Lung (tissue), 12 donors: Measurements from ENCODE around the gene ZNF511. TPM values are rescaled to one million over a fixed set of nuclear protein-coding genes. Genes with fewer than 3 reads are reported as not detected.

Experiments used
- ATAC-seq: fragments of 200-7000 bp; cut with Tn5 transposase; one replicate; pipeline ENCODE4 v1.9.1; 2020; ENCODE audit warnings: moderate number of reproducible peaks; ENCODE audit not compliant: insufficient read depth, low FRiP score
- DNase-seq, 3 donors: peaks; one replicate each; pipeline ENCODE4 v3.0.0-alpha.2; 2013 to 2017
- H3K27ac ChIP-seq, 2 donors: one replicate each; pipeline ENCODE4 v1.5.1; 2013; ENCODE audit warnings: mild to moderate bottlenecking in 2 of 2, moderate library complexity in 2 of 2, control low read depth in 1 of 2, inconsistent platforms in 1 of 2, low read depth in 1 of 2, low read length in 1 of 2
- H3K27me3 ChIP-seq, 3 donors: one replicate each; pipeline ENCODE4 v1.5.1; 2013; ENCODE audit warnings: low read length in 2 of 3; ENCODE audit not compliant: control insufficient read depth in 3 of 3, insufficient read depth in 3 of 3
- H3K36me3 ChIP-seq, 4 donors: one replicate each; pipeline ENCODE4 v1.5.1; 2013; ENCODE audit warnings: low read length in 4 of 4, mild to moderate bottlenecking in 1 of 4, moderate library complexity in 1 of 4; ENCODE audit not compliant: control insufficient read depth in 4 of 4, insufficient read depth in 4 of 4
- H3K4me1 ChIP-seq, 5 donors: one replicate each; pipeline ENCODE4 v1.5.1; 2013; ENCODE audit warnings: low read length in 5 of 5, mild to moderate bottlenecking in 2 of 5, moderate library complexity in 1 of 5; ENCODE audit not compliant: control insufficient read depth in 5 of 5, insufficient read depth in 5 of 5
- H3K4me3 ChIP-seq: one replicate; pipeline ENCODE4 v1.5.1; 2013; ENCODE audit warnings: mild to moderate bottlenecking, control low read depth, moderate library complexity
- H3K9ac ChIP-seq, 2 donors: one replicate each; pipeline ENCODE4 v1.5.1; 2013; ENCODE audit warnings: low read length in 2 of 2, control low read depth in 1 of 2; ENCODE audit not compliant: insufficient read depth in 1 of 2
- H3K9me3 ChIP-seq, 4 donors: one replicate each; pipeline ENCODE4 v1.5.1; 2013; ENCODE audit warnings: low read length in 3 of 4, mild to moderate bottlenecking in 1 of 4, moderate library complexity in 1 of 4; ENCODE audit not compliant: control insufficient read depth in 4 of 4, insufficient read depth in 3 of 4
- CTCF ChIP-seq: IDR thresholded peaks from 2 replicates; pipeline ENCODE4 v1.5.1; 2012; ENCODE audit warnings: mild to moderate bottlenecking; ENCODE audit errors: control extremely low read depth, extremely low read depth
- WGBS, 2 donors: extraction: QIAGEN DNeasy Blood & Tissue Kit; methylation state at CpG; one replicate each; pipeline ENCODE4 v1.1.7; 2013; 5-methylcytosine and 5-hydroxymethylcytosine counted together
- polyA plus RNA-seq, 2 donors: library from polyadenylated mRNA; stranded (reverse); fragments of 200-250 nt; gene quantifications; one replicate each; pipeline ENCODE4 v1.2.1, GENCODE V29; 2013
- total RNA-seq, 2 donors: library from RNA; depleted of rRNA in 1 of 2; stranded (reverse); fragments of >200 nt in 1 of 2; gene quantifications; one replicate each; pipeline ENCODE4 v1.2.1, GENCODE V29; 2014 to 2021
- donor health status: control.
- donor health status: control.
- donor health status: Bipolar disorder and iron deficiency.
- donor health status: healthy.
- donor health status: DM: yes; HTN: yes; CAD: no.

Gene ZNF511
- total and polyA plus RNA-seq, 4 donors, result 18.6 to 79.9 (median 43.6) TPM

DNA sequence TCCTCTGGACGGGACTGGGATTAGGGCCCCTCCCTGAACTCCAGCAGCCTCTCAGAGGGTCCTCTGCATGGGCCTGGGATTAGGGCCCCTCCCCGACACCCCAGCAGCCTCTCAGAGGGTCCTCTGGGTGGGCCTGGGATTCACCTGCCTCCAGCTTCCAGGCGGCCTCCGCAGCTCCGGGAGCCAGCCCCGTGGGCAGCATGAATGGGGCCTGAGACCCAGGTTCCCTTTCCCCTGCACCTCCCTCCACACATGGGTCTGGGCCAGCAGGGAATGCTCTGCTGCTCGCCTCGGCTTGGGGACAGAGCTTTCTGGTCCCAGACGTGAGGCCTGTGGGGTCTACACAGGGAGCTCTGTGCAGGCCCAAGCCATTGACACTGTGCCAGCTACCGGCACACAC is 5.5 kb upstream of the ZNF511 start:
- H3K36me3 ChIP-seq, result peaks cover 13 to 35% (median 21%) of the 10 kb centered on the region in 4 donors
- H3K9ac ChIP-seq, result no peak overlapping the region
- H3K4me3 ChIP-seq, result no peak overlapping the region
- DNase-seq, result no peak
- H3K4me1 ChIP-seq, result peaks cover 7 to 15% (median 10%) of the 10 kb centered on the region in 5 donors
- H3K27me3 ChIP-seq, result no peaks in the 10 kb centered on the region
- WGBS, 2 donors, result 92 to 95% methylated on average over 10 of the region's 10 CpGs
- TF ChIP-seq CTCF, result no peak
- H3K27ac ChIP-seq, result no peak overlapping the region
- no peak for ATAC-seq
- no peaks in the 10 kb centered on the region for H3K9me3 ChIP-seq

DNA sequence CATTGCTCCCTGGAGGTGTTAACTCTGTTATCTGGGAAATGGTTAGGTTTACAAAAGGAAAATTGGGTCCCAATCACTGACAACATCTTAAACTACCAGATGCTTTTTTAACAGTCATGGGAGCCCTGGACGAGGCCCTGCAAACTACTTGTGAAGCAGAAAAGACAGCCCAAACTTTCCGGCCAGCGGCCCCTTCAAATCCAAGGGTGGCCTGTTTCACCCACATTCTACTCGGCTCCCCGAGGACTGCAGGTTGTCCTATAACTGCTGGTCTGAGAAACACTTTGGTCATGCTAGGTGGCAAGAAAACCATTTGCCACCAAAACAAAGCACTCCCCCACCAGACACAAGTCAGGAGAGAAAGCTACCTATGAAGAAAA is 2.6 kb upstream of the ZNF511 start:
- Histone ChIP-seq H3K9ac (no peak overlapping the region), H3K27ac (peak overlapping the region in 1 of 2 donors; percentile 63), H3K9me3 (no peaks in the 10 kb centered on the region), H3K4me3 (no peak overlapping the region), H3K4me1 (peaks cover 7 to 15% (median 11%) of the 10 kb centered on the region in 5 donors), H3K36me3 (peaks cover 0 to 26% (median 11%) of the 10 kb centered on the region in 4 donors), H3K27me3 (no peaks in the 10 kb centered on the region)
- DNase-seq (no peak), ATAC-seq (no peak)
- no peak for TF ChIP-seq CTCF
- 93 to 96% methylated on average over 5 of the region's 5 CpGs for WGBS, 2 donors

GRCh38 chr10:133306941-133307379 is 1.8 kb upstream of the ZNF511 start:
- H3K27ac ChIP-seq, result no peak overlapping the region
- H3K4me3 ChIP-seq, result no peak overlapping the region
- H3K4me1 ChIP-seq, result peaks cover 7 to 15% (median 11%) of the 10 kb centered on the region in 5 donors

More at GRCh38 chr10:133306941-133307379, 1.8 kb upstream of the ZNF511 start:
- Histone ChIP-seq H3K9me3 (peaks cover 0 to under 1% (median 0%) of the 10 kb centered on the region in 4 donors), H3K36me3 (peaks cover 0 to 23% (median 14%) of the 10 kb centered on the region in 4 donors), H3K27me3 (no peaks in the 10 kb centered on the region), H3K9ac (peak overlapping the region in 1 of 2 donors; percentile 32)
- TF ChIP-seq CTCF, result no peak
- ATAC-seq, result no peak
- DNase-seq, result no peak
- WGBS, 2 donors, result 90 to 92% methylated on average over 17 of the region's 17 CpGs
